Measurements from ENCODE around the gene SLC12A9.

SLC12A9 gene

GRCh38 chr7:100822236-100823139, 30.0 kb upstream of the SLC12A9 start:
- Histone ChIP-seq H2AFZ (ENCODE audit: low read length) (no peak overlapping the region), H3K9me3 (replicated peaks; ENCODE audit: insufficient read depth, low read length) (no peaks in the 10 kb centered on the region), H3K79me2 (ENCODE audit: low read length) (no peaks in the 10 kb centered on the region), H3K4me2 (ENCODE audit: low read depth, low read length) (no peak overlapping the region), H3K9me2 (replicated peaks; ENCODE audit: insufficient read depth, low read length) (no peaks in the 10 kb centered on the region), H4K20me1 (ENCODE audit: insufficient read depth, low read length) (no peaks in the 10 kb centered on the region), H3K9ac (ENCODE audit: low read length) (no peak overlapping the region), H3F3A (ENCODE audit: insufficient read depth, low read length) (no peaks in the 10 kb centered on the region), H3K27ac (ENCODE audit: low read length) (no peak overlapping the region), H3K4me3 (ENCODE audit: low read length) (no peak overlapping the region), H3K36me3 (replicated peaks; ENCODE audit: insufficient read depth, low read length) (no peaks in the 10 kb centered on the region), H3K4me1 (ENCODE audit: low read length) (no peaks in the 10 kb centered on the region), H3K27me3 (replicated peaks; ENCODE audit: insufficient read depth, low read length) (peaks cover 87% of the 10 kb centered on the region)
- TF ChIP-seq, protein P1, sequence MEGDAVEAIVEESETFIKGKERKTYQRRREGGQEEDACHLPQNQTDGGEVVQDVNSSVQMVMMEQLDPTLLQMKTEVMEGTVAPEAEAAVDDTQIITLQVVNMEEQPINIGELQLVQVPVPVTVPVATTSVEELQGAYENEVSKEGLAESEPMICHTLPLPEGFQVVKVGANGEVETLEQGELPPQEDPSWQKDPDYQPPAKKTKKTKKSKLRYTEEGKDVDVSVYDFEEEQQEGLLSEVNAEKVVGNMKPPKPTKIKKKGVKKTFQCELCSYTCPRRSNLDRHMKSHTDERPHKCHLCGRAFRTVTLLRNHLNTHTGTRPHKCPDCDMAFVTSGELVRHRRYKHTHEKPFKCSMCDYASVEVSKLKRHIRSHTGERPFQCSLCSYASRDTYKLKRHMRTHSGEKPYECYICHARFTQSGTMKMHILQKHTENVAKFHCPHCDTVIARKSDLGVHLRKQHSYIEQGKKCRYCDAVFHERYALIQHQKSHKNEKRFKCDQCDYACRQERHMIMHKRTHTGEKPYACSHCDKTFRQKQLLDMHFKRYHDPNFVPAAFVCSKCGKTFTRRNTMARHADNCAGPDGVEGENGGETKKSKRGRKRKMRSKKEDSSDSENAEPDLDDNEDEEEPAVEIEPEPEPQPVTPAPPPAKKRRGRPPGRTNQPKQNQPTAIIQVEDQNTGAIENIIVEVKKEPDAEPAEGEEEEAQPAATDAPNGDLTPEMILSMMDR (IDR thresholded peaks at IDR 0.05; ENCODE audit: low read length), result no peak
- TF ChIP-seq EZH2phosphoT487 (IDR thresholded peaks at IDR 0.05; ENCODE audit: low read length) (no peak), EZH2 (optimal IDR thresholded peaks at IDR 0.05; ENCODE audit: low read depth, low read length) (no peak)
- DNase-seq, result no peak

GRCh38 chr7:100823140-100823525, 29.4 kb upstream of the SLC12A9 start:
- TF ChIP-seq EZH2 (optimal IDR thresholded peaks at IDR 0.05; ENCODE audit: low read depth, low read length) (no peak), EZH2phosphoT487 (IDR thresholded peaks at IDR 0.05; ENCODE audit: low read length) (no peak)
- TF ChIP-seq, protein P1 (IDR thresholded peaks at IDR 0.05; ENCODE audit: low read length), result no peak
- Histone ChIP-seq H3K4me3 (ENCODE audit: low read length) (no peak overlapping the region), H4K20me1 (ENCODE audit: insufficient read depth, low read length) (no peaks in the 10 kb centered on the region), H3K9me2 (replicated peaks; ENCODE audit: insufficient read depth, low read length) (no peaks in the 10 kb centered on the region), H3K9ac (ENCODE audit: low read length) (no peak overlapping the region), H3K36me3 (replicated peaks; ENCODE audit: insufficient read depth, low read length) (no peaks in the 10 kb centered on the region), H3F3A (ENCODE audit: insufficient read depth, low read length) (no peaks in the 10 kb centered on the region), H3K9me3 (replicated peaks; ENCODE audit: insufficient read depth, low read length) (no peaks in the 10 kb centered on the region), H3K79me2 (ENCODE audit: low read length) (no peaks in the 10 kb centered on the region), H3K4me1 (ENCODE audit: low read length) (no peaks in the 10 kb centered on the region), H3K4me2 (ENCODE audit: low read depth, low read length) (no peak overlapping the region), H3K27ac (ENCODE audit: low read length) (no peak overlapping the region), H2AFZ (ENCODE audit: low read length) (no peak overlapping the region), H3K27me3 (replicated peaks; ENCODE audit: insufficient read depth, low read length) (peaks cover 91% of the 10 kb centered on the region)
- DNase-seq, result no peak

GRCh38 chr7:100823534-100823933, 29.0 kb upstream of the SLC12A9 start:
- Histone ChIP-seq H3K9me2 (replicated peaks; ENCODE audit: insufficient read depth, low read length) (no peaks in the 10 kb centered on the region), H3K4me3 (ENCODE audit: low read length) (no peak overlapping the region), H3K79me2 (ENCODE audit: low read length) (no peaks in the 10 kb centered on the region), H2AFZ (ENCODE audit: low read length) (no peak overlapping the region), H3K36me3 (replicated peaks; ENCODE audit: insufficient read depth, low read length) (no peaks in the 10 kb centered on the region), H3K27me3 (replicated peaks; ENCODE audit: insufficient read depth, low read length) (peaks cover 91% of the 10 kb centered on the region), H3K4me1 (ENCODE audit: low read length) (no peaks in the 10 kb centered on the region), H4K20me1 (ENCODE audit: insufficient read depth, low read length) (no peaks in the 10 kb centered on the region), H3K9ac (ENCODE audit: low read length) (no peak overlapping the region), H3K9me3 (replicated peaks; ENCODE audit: insufficient read depth, low read length) (no peaks in the 10 kb centered on the region), H3K27ac (ENCODE audit: low read length) (no peak overlapping the region), H3K4me2 (ENCODE audit: low read depth, low read length) (no peak overlapping the region), H3F3A (ENCODE audit: insufficient read depth, low read length) (no peaks in the 10 kb centered on the region)
- TF ChIP-seq, protein P1 (IDR thresholded peaks at IDR 0.05; ENCODE audit: low read length), result no peak
- TF ChIP-seq EZH2 (optimal IDR thresholded peaks at IDR 0.05; ENCODE audit: low read depth, low read length), result no peak
- no peak for TF ChIP-seq EZH2phosphoT487 (IDR thresholded peaks at IDR 0.05; ENCODE audit: low read length)
- DNase-seq, result no peak

Measured in MM.1S (cell line).